ENCODE data around the gene TBCA.

- TF ChIP-seq CTCF (IDR thresholded peaks at IDR 0.05; ENCODE audit: low read depth, low read length, poor library complexity, severe bottlenecking): no peak
- no peak for TF ChIP-seq EZH2phosphoT487 (IDR thresholded peaks at IDR 0.05; ENCODE audit: borderline replicate concordance, low read length)
Measured at GRCh38 chr5:77778398-77778797, 2.3 kb upstream of the TBCA start.
